ENCODE results near the gene SHTN1. TPM values are rescaled to one million over a fixed set of nuclear protein-coding genes. Genes with fewer than 3 reads are reported as not detected.

Gene SHTN1
- total RNA-seq, 1 donor from 2014 or later, result 106 TPM

DNA sequence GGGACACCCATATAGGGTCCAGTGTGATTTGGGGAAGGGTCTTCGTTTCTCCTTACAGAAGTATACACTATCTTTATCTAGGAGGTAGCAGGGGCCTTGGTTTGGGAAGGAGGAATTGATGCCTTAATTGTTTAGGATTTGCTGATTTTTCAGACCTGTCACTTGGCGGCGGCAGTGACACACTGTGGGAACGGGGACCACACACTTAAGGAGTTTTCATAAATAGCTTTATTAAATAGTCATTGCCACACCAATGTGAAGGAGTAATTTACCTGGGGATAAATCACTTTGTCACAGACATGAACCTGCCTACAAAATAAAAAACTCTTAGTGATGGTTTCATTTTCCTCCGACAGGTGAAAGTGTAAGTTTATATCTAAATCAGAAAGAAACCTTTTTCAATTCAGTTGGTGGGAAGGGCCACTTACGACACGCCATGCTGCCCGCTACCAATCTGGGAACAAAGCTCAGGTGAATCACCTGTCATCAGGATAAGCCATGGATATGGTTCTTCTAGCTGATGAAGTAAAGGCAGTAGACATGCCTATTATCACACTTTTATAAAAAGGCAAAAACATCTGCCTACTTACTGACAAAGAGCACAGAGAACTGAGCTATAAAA is 168.0 kb downstream of the SHTN1 start:
- no peak for TF ChIP-seq CTCF (IDR thresholded peaks at IDR 0.05; ENCODE audit: unreplicated experiment)
- H3K9me3 Mint-ChIP-seq (ENCODE audit: unreplicated experiment), result no peaks in the 10 kb centered on the region
- H3K27ac Mint-ChIP-seq (ENCODE audit: unreplicated experiment), result no peak overlapping the region
- no peak overlapping the region for H3K4me3 Mint-ChIP-seq (ENCODE audit: unreplicated experiment)
- H3K27me3 Mint-ChIP-seq (ENCODE audit: unreplicated experiment), result no peaks in the 10 kb centered on the region
- peaks cover 8% of the 10 kb centered on the region for H3K4me1 Mint-ChIP-seq (ENCODE audit: unreplicated experiment)
- no peak for DNase-seq (ENCODE audit: low spot score)
- H3K36me3 Mint-ChIP-seq (ENCODE audit: low read depth, unreplicated experiment), result no peaks in the 10 kb centered on the region

- H3K4me1 Mint-ChIP-seq (ENCODE audit: unreplicated experiment), result peaks cover 8% of the 10 kb centered on the region
- no peak for DNase-seq (ENCODE audit: low spot score)
Observed at GRCh38 chr10:116836083-116836482, 168.9 kb downstream of the SHTN1 start.

GRCh38 chr10:116835658-116836057 is 169.3 kb downstream of the SHTN1 start:
- Mint-ChIP-seq H3K4me1 (ENCODE audit: unreplicated experiment) (peaks cover 5% of the 10 kb centered on the region), H3K4me3 (ENCODE audit: unreplicated experiment) (no peak overlapping the region)

More at GRCh38 chr10:116836083-116836482, 168.9 kb downstream of the SHTN1 start:
- peak overlapping the region; percentile 49 for H3K27ac Mint-ChIP-seq (ENCODE audit: unreplicated experiment)
- no peaks in the 10 kb centered on the region for H3K9me3 Mint-ChIP-seq (ENCODE audit: unreplicated experiment)
- TF ChIP-seq CTCF (IDR thresholded peaks at IDR 0.05; ENCODE audit: unreplicated experiment), result no peak
- no peaks in the 10 kb centered on the region for H3K27me3 Mint-ChIP-seq (ENCODE audit: unreplicated experiment)
- no peaks in the 10 kb centered on the region for H3K36me3 Mint-ChIP-seq (ENCODE audit: low read depth, unreplicated experiment)
- H3K4me3 Mint-ChIP-seq (ENCODE audit: unreplicated experiment), result no peak overlapping the region

DNA sequence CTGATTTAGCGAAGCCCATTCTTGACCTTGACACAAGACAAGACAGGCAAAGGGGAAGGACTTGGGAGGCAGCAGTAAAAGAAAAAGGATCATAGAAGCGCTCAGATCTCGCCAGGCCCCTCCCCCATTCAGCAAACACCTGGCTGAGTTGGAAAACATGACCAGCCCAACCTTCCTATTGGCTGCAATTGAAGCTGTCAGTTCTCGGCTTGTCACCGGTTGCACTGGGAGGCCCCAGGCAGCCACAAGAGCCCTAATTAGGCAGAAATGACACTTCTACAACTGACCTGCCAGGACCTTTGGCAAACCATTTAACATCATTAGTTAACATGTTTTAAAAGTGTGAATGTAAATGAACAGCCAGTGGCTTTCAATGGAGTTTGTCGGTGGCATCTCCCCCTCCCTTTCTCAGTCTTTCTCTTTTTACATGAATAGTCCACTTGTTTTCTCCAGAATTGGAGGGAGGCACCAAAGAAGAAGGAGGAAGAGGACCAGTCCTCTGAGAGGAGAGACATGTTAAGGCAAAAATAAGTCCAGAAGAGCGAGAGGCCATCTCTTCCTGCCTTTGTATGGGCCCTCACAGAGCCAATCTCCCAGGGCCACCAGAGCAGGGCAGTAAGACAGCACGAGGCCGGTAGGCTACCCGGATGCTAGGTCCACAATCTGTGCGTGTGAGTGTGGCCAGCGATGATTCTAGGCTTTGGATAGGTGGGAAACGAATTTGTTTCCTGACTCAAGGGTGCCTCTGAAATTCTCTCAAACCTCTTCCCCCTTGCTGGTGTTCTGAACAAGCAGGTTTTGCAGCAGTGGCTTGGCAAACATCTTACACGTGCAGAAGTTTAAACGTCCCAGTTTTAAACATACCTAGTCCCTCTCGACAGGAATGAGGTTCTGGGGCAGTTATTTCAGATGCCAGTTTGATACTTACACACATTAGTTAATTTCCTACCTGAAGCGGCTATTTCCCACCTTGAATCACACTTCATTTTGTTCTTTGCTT is 170.7 kb downstream of the SHTN1 start:
- peaks cover 4% of the 10 kb centered on the region for H3K4me1 Mint-ChIP-seq (ENCODE audit: unreplicated experiment)
- TF ChIP-seq CTCF (IDR thresholded peaks at IDR 0.05; ENCODE audit: unreplicated experiment), result no peak
- no peaks in the 10 kb centered on the region for H3K27me3 Mint-ChIP-seq (ENCODE audit: unreplicated experiment)
- DNase-seq (ENCODE audit: low spot score), result no peak
- H3K9me3 Mint-ChIP-seq (ENCODE audit: unreplicated experiment), result no peaks in the 10 kb centered on the region
- H3K4me3 Mint-ChIP-seq (ENCODE audit: unreplicated experiment), result no peak overlapping the region
- H3K36me3 Mint-ChIP-seq (ENCODE audit: low read depth, unreplicated experiment), result peaks cover 5% of the 10 kb centered on the region
- no peak overlapping the region for H3K27ac Mint-ChIP-seq (ENCODE audit: unreplicated experiment)

More at GRCh38 chr10:116835658-116836057, 169.3 kb downstream of the SHTN1 start:
- Mint-ChIP-seq H3K27ac (ENCODE audit: unreplicated experiment) (no peak overlapping the region), H3K9me3 (ENCODE audit: unreplicated experiment) (no peaks in the 10 kb centered on the region), H3K36me3 (ENCODE audit: low read depth, unreplicated experiment) (no peaks in the 10 kb centered on the region), H3K27me3 (ENCODE audit: unreplicated experiment) (no peaks in the 10 kb centered on the region)
- no peak for TF ChIP-seq CTCF (IDR thresholded peaks at IDR 0.05; ENCODE audit: unreplicated experiment)
- no peak for DNase-seq (ENCODE audit: low spot score)
